BJ (cell line): ENCODE measurements around the gene MANSC1. TPM values are rescaled to one million over a fixed set of nuclear protein-coding genes. Genes with fewer than 3 reads are reported as not detected.

Source experiments
- CTCF ChIA-PET: fragments of 350-600 bp; formaldehyde crosslinking; extraction: SDS; loops from one replicate; lab custom pipeline; 2021; ENCODE audit warnings: antibody characterized with exemption, inconsistent platforms; lab: Yijun Ruan, JAX
- POLR2A ChIA-PET: fragments of 300-600 bp; sonication (Branson Sonifier 250); formaldehyde crosslinking; extraction: SDS; loops from one replicate; lab custom pipeline; 2021; ENCODE audit warnings: antibody characterized with exemption; lab: Charles Lee
- DNase-seq: peaks from one replicate; pipeline ENCODE4 v3.0.0-alpha.2; 2011; ENCODE audit warnings: low read depth
- H3K27me3 ChIP-seq: 2 replicates; pipeline ENCODE4 v1.6.0; 2011; ENCODE audit warnings: low read length; ENCODE audit not compliant: control insufficient read depth, insufficient read depth
- H3K36me3 ChIP-seq: 2 replicates; pipeline ENCODE4 v1.5.1; 2011; ENCODE audit warnings: low read length; ENCODE audit not compliant: control insufficient read depth, insufficient read depth
- H3K4me3 ChIP-seq: 2 replicates; pipeline ENCODE4 v1.5.1; 2011; ENCODE audit warnings: low read depth, mild to moderate bottlenecking, control low read depth, low read length
- polyA plus RNA-seq: library from polyadenylated mRNA; depleted of rRNA; stranded (reverse); fragments of >200 nt; gene quantifications from 2 replicates; pipeline ENCODE4 v1.2.3, GENCODE V29; 2011
- TF ChIP-seq, protein P1 (sequence below): IDR thresholded peaks from 2 replicates; pipeline ENCODE4 v1.5.1; 2011; ENCODE audit warnings: low read depth, mild to moderate bottlenecking, control low read depth, inconsistent platforms, low read length, moderate library complexity; ENCODE audit not compliant: insufficient read depth

Gene MANSC1
- polyA plus RNA-seq, 1 experiment: 2.4 TPM

DNA sequence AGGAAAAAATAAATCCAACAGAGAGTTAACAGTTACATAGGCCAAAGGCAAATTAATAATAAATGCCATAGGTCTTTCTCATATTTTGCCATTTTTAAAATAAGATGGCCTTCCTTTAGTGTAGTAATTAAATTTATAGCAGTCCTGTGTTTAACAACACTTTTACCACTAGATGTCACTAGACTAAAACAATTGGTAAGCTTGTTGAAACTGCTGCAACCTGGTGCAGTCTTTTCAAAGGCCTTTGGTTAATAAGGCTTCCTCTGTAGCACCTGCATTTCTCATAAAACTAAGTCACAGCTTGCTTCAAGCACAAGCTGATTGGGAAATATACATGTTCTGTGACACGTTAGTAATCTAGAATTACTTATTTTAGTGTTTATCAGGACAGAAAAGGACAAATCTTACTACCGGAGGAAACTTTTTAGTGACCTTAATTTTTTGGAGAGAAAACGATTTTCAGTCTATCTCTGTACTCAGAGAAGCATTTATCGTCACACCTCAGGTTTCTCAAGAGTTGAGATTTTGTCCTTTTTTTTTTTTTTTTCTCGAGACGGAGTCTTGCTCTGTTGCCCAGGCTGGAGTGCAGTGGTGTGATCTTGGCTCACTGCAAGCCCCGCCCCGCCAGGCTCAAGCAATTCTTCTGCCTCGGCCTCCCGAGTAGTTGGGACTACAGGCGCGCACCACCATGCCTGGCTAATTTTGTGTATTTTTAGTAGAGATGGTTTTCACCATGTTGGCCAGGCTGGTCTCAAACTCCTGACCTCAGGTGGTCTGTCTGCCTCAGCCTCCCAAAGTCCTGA is 26.8 kb upstream of the MANSC1 start:
- Histone ChIP-seq H3K27me3 (no peaks in the 10 kb centered on the region), H3K4me3 (no peak overlapping the region), H3K36me3 (no peaks in the 10 kb centered on the region)
- TF ChIP-seq, protein P1, sequence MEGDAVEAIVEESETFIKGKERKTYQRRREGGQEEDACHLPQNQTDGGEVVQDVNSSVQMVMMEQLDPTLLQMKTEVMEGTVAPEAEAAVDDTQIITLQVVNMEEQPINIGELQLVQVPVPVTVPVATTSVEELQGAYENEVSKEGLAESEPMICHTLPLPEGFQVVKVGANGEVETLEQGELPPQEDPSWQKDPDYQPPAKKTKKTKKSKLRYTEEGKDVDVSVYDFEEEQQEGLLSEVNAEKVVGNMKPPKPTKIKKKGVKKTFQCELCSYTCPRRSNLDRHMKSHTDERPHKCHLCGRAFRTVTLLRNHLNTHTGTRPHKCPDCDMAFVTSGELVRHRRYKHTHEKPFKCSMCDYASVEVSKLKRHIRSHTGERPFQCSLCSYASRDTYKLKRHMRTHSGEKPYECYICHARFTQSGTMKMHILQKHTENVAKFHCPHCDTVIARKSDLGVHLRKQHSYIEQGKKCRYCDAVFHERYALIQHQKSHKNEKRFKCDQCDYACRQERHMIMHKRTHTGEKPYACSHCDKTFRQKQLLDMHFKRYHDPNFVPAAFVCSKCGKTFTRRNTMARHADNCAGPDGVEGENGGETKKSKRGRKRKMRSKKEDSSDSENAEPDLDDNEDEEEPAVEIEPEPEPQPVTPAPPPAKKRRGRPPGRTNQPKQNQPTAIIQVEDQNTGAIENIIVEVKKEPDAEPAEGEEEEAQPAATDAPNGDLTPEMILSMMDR: peak; percentile 55
- DNase-seq: no peak
- ChIA-PET CTCF (interaction anchor here (0.7 to 6.0 kb wide), 17 partner anchors 9 to 359 kb away, joined by 3 to 63 read pairs (median 4); partner anchors contain the start of genes CDKN1B and DUSP16), POLR2A (interaction anchor here (0.6 kb wide), 1 partner anchor 340 kb away, joined by 6 read pairs; no protein-coding TSS in a partner anchor)

DNA sequence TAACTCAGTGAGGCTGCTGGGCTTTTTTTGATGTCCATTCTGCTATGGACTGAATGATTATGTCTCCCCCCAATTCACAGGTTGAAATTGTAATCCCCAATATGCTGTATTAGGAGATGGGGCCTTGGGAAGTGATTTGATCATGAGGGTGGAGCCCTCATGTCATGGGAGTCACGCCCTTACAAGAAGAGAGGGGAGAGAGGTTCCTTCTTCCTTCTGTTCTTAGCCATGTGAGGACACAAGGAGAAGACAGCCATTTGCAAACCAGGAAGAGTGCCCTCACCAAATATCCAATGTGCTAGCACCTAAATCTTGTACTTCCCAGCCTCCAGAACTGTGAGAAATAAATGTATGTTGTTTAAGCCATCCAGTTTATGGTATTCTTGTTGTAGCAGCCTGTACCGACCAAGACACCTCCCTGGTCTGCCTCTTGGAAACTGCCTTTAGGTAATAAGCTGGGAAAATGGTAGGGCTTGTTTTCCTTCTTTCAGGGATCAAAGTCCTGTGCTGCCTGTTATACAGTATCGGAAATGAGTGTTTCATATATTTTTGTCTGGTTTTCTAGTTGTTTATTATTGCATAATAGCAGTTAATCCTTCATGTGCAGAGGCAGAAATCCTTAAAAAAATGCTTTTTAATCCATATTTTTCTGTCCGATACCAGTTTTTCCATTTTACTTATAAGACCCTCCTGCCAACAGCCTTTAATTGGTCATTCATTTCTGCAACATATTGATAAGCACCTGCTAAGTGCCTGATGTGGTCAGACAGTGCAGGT is 23.1 kb upstream of the MANSC1 start:
- TF ChIP-seq, protein P1: no peak
- POLR2A ChIA-PET: no interaction called here
- Histone ChIP-seq H3K36me3 (no peaks in the 10 kb centered on the region; the same call in 1 of the 2 replicates), H3K4me3 (no peak overlapping the region), H3K27me3 (no peaks in the 10 kb centered on the region)
- CTCF ChIA-PET: interaction anchor here (5.8 to 6.0 kb wide), 2 partner anchors 191 to 330 kb away, joined by 35 to 63 read pairs; partner anchors contain the start of gene DUSP16
- no peak for DNase-seq

DNA sequence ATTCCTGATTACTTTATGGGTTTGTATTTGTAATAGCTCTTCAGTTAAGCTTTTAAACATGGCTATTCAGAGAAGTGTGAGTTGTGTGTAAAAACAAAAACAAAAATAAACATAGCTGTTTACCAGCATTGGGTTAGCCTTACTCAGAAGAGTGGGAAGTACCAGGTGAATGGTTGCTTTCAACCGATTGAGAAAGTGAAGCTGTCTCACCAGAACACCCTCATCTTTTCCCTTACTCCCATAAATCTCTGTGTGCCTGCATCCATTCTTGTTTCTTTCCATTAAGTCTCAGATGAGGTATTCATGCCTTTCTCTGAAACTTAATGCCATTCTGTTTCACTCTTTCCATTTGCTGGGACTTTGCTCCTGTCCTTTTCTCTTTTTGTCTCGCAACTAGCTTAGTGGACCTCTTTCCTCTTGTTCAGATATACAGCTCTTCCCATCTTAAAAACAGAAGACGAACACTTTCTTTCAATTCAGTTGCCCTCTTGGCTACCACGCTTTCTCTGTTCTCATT is 17.5 kb upstream of the MANSC1 start:
- Histone ChIP-seq H3K4me3 (no peak overlapping the region), H3K36me3 (peaks cover 1% of the 10 kb centered on the region; the same call in 1 of the 2 replicates), H3K27me3 (no peaks in the 10 kb centered on the region)
- CTCF ChIA-PET: interaction anchor here (0.8 to 1.6 kb wide), 7 partner anchors 9 to 348 kb away, joined by 3 to 5 read pairs (median 4); no protein-coding TSS in a partner anchor
- no peak for DNase-seq
- TF ChIP-seq, protein P1: no peak
- POLR2A ChIA-PET: no interaction called here

DNA sequence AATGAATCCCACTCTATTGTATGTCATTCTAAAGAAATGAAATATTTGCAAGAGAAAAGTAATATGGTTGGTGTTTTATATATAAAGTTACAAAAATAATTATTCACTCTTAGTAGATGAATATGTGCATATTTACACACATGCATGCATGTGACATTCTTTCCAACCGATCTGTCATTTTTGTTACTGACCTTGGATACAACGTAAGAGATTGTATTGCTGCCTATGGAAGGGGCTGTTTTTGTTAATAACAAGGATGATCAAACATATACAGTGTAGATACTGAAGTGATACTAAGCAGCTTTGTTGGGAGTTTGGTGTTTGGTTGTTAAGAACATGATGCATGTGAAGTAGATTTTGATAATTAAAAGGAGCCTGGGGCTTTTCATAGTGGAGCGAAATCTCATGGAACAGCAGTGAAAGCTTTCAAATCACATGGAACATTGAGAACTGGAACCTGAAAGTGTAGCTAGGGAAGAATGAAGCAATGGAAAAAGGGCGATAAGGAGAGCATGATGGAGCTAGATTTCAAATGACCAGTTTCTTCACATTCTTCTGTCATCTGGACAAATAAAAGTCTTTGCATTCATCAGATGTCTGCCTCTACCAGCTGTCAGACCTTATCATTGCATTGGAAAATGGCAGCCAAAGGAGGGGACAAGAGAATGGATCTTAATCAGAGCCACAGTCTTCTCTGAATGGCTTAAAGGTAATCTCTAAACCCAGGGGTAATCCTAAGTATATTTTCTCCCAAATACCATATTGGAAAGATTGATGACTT is 16.8 kb upstream of the MANSC1 start:
- no peak for DNase-seq
- no peak overlapping the region for H3K4me3 ChIP-seq
- no peaks in the 10 kb centered on the region for H3K27me3 ChIP-seq
- ChIA-PET CTCF (interaction anchor here (0.8 to 1.6 kb wide), 7 partner anchors 8 to 349 kb away, joined by 3 to 5 read pairs (median 4); no protein-coding TSS in a partner anchor), POLR2A (interaction anchor here (0.5 kb wide), 1 partner anchor 14 kb away, joined by 3 read pairs; no protein-coding TSS in a partner anchor)
- TF ChIP-seq, protein P1: no peak
- H3K36me3 ChIP-seq: peaks cover 1% of the 10 kb centered on the region; the same call in 1 of the 2 replicates
